Lower lobe of right lung (tissue), 2 donors: ENCODE measurements around the gene VIP. TPM values are rescaled to one million over a fixed set of nuclear protein-coding genes. Genes with fewer than 3 reads are reported as not detected.

Experiments
- ATAC-seq, 2 donors: fragments of 200-7000 bp; cut with Tn5 transposase; one replicate each; pipeline ENCODE4 v1.9.1; 2020 to 2022; ENCODE audit warnings: mild to moderate bottlenecking in 2 of 2, moderate library complexity in 2 of 2
- DNase-seq: peaks from one replicate; pipeline ENCODE4 v3.0.0-alpha.2; 2020
- H3K27ac ChIP-seq: fragments of 200-600 bp; one replicate; pipeline ENCODE4 v1.8.0; 2022
- H3K27me3 ChIP-seq: fragments of 200-600 bp; one replicate; pipeline ENCODE4 v1.8.0; 2022; ENCODE audit warnings: low read depth
- H3K36me3 ChIP-seq: fragments of 200-600 bp; one replicate; pipeline ENCODE4 v1.8.0; 2022; ENCODE audit warnings: mild to moderate bottlenecking
- H3K4me1 ChIP-seq: fragments of 200-600 bp; one replicate; pipeline ENCODE4 v1.8.0; 2022
- H3K4me3 ChIP-seq: fragments of 200-600 bp; one replicate; pipeline ENCODE4 v1.8.0; 2022; ENCODE audit warnings: mild to moderate bottlenecking
- H3K9me3 ChIP-seq: fragments of 200-600 bp; one replicate; pipeline ENCODE4 v1.8.0; 2022
- intact Hi-C: fragments of 100-400 bp; cut with DNase I; formaldehyde crosslinking; loops from one replicate; pipeline ENCODE4 v1.11.0; 2022
- total RNA-seq: library from RNA; stranded (reverse); fragmentation: NEBNext Ultra II Directional; extraction: Animal tissue kit (Norgen Biotek cat#: 25700); gene quantifications from one replicate; pipeline ENCODE4 v1.2.1, GENCODE V29; 2021
- TF ChIP-seq, protein P1 (sequence below): fragments of 200-600 bp; IDR thresholded peaks from one replicate; pipeline ENCODE4 v1.8.0; 2022; ENCODE audit warnings: antibody characterized with exemption, mild to moderate bottlenecking
- donor health status: DM: no; HTN: yes; CAD: no; lungs with severe emphysema.

The VIP gene
- total RNA-seq, 1 donor from 2014 or later: 1.5 TPM

- no peak overlapping the region for H3K4me3 ChIP-seq
- no peak for DNase-seq
- no peaks in the 10 kb centered on the region for H3K36me3 ChIP-seq
- TF ChIP-seq, protein P1, sequence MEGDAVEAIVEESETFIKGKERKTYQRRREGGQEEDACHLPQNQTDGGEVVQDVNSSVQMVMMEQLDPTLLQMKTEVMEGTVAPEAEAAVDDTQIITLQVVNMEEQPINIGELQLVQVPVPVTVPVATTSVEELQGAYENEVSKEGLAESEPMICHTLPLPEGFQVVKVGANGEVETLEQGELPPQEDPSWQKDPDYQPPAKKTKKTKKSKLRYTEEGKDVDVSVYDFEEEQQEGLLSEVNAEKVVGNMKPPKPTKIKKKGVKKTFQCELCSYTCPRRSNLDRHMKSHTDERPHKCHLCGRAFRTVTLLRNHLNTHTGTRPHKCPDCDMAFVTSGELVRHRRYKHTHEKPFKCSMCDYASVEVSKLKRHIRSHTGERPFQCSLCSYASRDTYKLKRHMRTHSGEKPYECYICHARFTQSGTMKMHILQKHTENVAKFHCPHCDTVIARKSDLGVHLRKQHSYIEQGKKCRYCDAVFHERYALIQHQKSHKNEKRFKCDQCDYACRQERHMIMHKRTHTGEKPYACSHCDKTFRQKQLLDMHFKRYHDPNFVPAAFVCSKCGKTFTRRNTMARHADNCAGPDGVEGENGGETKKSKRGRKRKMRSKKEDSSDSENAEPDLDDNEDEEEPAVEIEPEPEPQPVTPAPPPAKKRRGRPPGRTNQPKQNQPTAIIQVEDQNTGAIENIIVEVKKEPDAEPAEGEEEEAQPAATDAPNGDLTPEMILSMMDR: no peak
- intact Hi-C loops: no loop called here
- no peak overlapping the region for H3K27ac ChIP-seq
- no peaks in the 10 kb centered on the region for H3K4me1 ChIP-seq
- H3K27me3 ChIP-seq: no peaks in the 10 kb centered on the region
- ATAC-seq: no peak
- no peaks in the 10 kb centered on the region for H3K9me3 ChIP-seq
These were observed 29.6 kb upstream of the VIP start for GRCh38 chr6:152720974-152721373.

DNA sequence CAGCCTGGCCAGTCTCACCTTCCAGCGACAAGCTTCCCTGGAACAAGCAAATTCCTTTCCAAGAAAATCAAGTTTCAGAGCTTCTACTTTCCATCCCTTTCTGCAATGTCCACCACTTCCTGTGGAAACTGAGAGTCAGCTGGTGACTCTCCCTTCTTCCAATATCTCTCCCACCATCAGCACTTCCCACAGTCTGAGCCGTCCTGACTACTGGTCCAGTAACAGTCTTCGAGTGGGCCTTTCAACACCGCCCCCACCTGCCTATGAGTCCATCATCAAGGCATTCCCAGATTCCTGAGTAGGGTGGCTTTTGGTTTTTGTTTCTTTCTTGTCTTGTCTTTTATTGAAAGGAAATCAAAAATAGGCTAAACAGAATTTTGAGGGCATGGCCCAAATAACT lies 28.6 kb upstream of the VIP start:
- Histone ChIP-seq H3K36me3 (no peaks in the 10 kb centered on the region), H3K27me3 (no peaks in the 10 kb centered on the region), H3K9me3 (no peaks in the 10 kb centered on the region), H3K4me1 (no peaks in the 10 kb centered on the region), H3K27ac (no peak overlapping the region), H3K4me3 (no peak overlapping the region)
- ATAC-seq: no peak
- DNase-seq: no peak
- intact Hi-C loops: no loop called here
- TF ChIP-seq, protein P1: no peak

DNA sequence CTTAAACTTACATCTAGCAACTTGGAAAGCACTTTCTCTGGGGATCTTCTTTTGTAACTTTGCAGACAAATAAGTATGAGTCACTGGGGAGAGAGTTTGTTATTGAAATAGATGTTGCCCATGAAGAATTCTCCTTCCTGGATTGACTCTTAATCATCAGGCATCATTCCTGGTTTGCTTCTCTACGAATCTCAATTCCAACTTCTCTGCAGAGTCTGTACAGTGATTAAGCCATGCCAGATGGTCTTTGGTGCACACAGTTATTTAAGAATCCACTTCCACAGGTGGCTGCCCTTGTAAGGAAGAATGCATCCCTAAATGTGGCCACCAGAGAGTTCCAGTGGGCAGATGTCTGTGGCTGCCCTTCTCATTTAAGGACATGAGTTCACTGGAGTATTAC lies 27.2 kb upstream of the VIP start:
- Histone ChIP-seq H3K27me3 (no peaks in the 10 kb centered on the region), H3K9me3 (no peaks in the 10 kb centered on the region), H3K4me1 (no peaks in the 10 kb centered on the region), H3K4me3 (no peak overlapping the region), H3K27ac (no peak overlapping the region), H3K36me3 (no peaks in the 10 kb centered on the region)
- no peak for ATAC-seq
- no peak for DNase-seq
- intact Hi-C loops: no loop called here
- TF ChIP-seq, protein P1: no peak

- DNase-seq (no peak), ATAC-seq (no peak)
- Histone ChIP-seq H3K4me3 (no peak overlapping the region), H3K9me3 (no peaks in the 10 kb centered on the region), H3K27ac (no peak overlapping the region), H3K27me3 (no peaks in the 10 kb centered on the region), H3K36me3 (no peaks in the 10 kb centered on the region), H3K4me1 (no peaks in the 10 kb centered on the region)
- intact Hi-C loops: no loop called here
- TF ChIP-seq, protein P1: no peak
These were observed 24.3 kb upstream of the VIP start for GRCh38 chr6:152726313-152726712.

DNA sequence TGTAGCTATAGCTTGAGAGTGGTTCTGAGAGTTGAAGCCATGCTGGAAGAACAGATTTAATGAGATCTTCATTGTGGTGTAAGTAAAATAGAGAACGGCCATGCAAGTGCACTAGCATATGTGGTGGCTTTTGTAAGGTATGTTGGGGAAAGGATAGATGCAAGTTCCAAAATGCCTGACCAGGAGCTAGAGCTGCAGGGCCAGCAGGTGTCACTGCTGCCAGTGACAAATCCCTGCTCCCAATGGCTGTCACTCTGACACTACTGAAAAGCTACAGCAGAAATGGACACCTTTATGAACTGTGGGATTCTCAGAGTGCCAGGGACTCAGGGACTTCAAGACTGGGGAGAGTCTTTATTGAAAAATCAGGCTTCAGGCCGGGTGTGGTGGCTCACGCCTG lies 23.1 kb upstream of the VIP start:
- intact Hi-C loops: no loop called here
- Histone ChIP-seq H3K27ac (no peak overlapping the region), H3K9me3 (no peaks in the 10 kb centered on the region), H3K36me3 (no peaks in the 10 kb centered on the region), H3K27me3 (no peaks in the 10 kb centered on the region), H3K4me1 (no peaks in the 10 kb centered on the region), H3K4me3 (no peak overlapping the region)
- no peak for ATAC-seq
- no peak for DNase-seq
- TF ChIP-seq, protein P1: no peak

- Histone ChIP-seq H3K36me3 (no peaks in the 10 kb centered on the region), H3K4me1 (no peaks in the 10 kb centered on the region), H3K9me3 (no peaks in the 10 kb centered on the region), H3K27me3 (no peaks in the 10 kb centered on the region), H3K27ac (no peak overlapping the region), H3K4me3 (no peak overlapping the region)
- no peak for ATAC-seq
- DNase-seq: no peak
- TF ChIP-seq, protein P1: no peak
- intact Hi-C loops: no loop called here
These were observed 16.0 kb upstream of the VIP start for GRCh38 chr6:152734630-152735029.
